Activated CD4-positive, alpha-beta T cell treated with anti-CD3 and anti-CD28 coated beads, Interleukin-10, Interleukin-2, amounts not matched to agents 100 ng/mL and 50 ng/mL, durations not matched to agents 16 hours and 8 hours (primary cell): ENCODE measurements around the gene DELE1.

Experiments
- DNase-seq: peaks from one replicate; pipeline ENCODE4 v3.0.0-alpha.2; 2020

Gene DELE1

GRCh38 chr5:141923448-141924313 lies at the start of gene DELE1:
Gene DELE1 (plus strand): TSS chr5:141923871. CDS start chr5:141923942, 71 bp downstream.
- peak; percentile 94 for DNase-seq

GRCh38 chr5:141873933-141874261 lies 49.8 kb upstream of the DELE1 start:
- DNase-seq, result no peak

- no peak for DNase-seq
Measured at GRCh38 chr5:141874262-141874964, 49.3 kb upstream of the DELE1 start.

- DNase-seq, result no peak
Measured at GRCh38 chr5:141875022-141875740, 48.5 kb upstream of the DELE1 start.

GRCh38 chr5:141875795-141876627 lies 47.7 kb upstream of the DELE1 start:
- no peak for DNase-seq

- no peak for DNase-seq
Measured at GRCh38 chr5:141876628-141877355, 46.9 kb upstream of the DELE1 start.

GRCh38 chr5:141877356-141878185 lies 46.1 kb upstream of the DELE1 start:
- DNase-seq, result peak; percentile 16

- DNase-seq, result no peak
Measured at GRCh38 chr5:141878186-141878710, 45.4 kb upstream of the DELE1 start, which contains the start of gene PCDH1. Gene PCDH1 (minus strand): TSS chr5:141878410. CDS start chr5:141878262, 148 bp downstream.

GRCh38 chr5:141878711-141879425 lies 44.8 kb upstream of the DELE1 start:
- DNase-seq, result peak; percentile 93

GRCh38 chr5:141879426-141879759 lies 44.3 kb upstream of the DELE1 start:
- no peak for DNase-seq

- DNase-seq, result no peak
Measured at GRCh38 chr5:141879941-141880738, 43.5 kb upstream of the DELE1 start.

GRCh38 chr5:141880961-141881801 lies 42.5 kb upstream of the DELE1 start:
- no peak for DNase-seq

- no peak for DNase-seq
Measured at GRCh38 chr5:141881886-141882285, 41.8 kb upstream of the DELE1 start.

GRCh38 chr5:141882594-141883183 lies 41.0 kb upstream of the DELE1 start:
- DNase-seq, result no peak

- DNase-seq, result no peak
Measured at GRCh38 chr5:141883184-141883891, 40.3 kb upstream of the DELE1 start.

GRCh38 chr5:141883892-141884318 lies 39.8 kb upstream of the DELE1 start:
- no peak for DNase-seq

GRCh38 chr5:141889282-141889871 lies 34.3 kb upstream of the DELE1 start:
- no peak for DNase-seq
